Germinal center (tissue), 1 donor: ENCODE results near the gene CHMP3.
"Not testable (repeated sequence)": the region's sequence is repeated elsewhere in the genome, so short reads cannot be mapped to it uniquely, and the experiment has no call there.

Source experiments
- DNase-seq: peaks from one replicate; pipeline ENCODE4 v3.0.0; 2012; ENCODE audit warnings: mixed read lengths, low spot score

The CHMP3 gene

GRCh38 chr2:86507600-86507999, 55.6 kb downstream of the CHMP3 start:
- DNase-seq: no peak

GRCh38 chr2:86500325-86501083, 62.7 kb downstream of the CHMP3 start:
- no peak for DNase-seq

- DNase-seq: no peak
Observed at GRCh38 chr2:86499326-86499725, 63.9 kb downstream of the CHMP3 start.

- no peak for DNase-seq
Observed at GRCh38 chr2:86498468-86499260, 64.6 kb downstream of the CHMP3 start.

DNA sequence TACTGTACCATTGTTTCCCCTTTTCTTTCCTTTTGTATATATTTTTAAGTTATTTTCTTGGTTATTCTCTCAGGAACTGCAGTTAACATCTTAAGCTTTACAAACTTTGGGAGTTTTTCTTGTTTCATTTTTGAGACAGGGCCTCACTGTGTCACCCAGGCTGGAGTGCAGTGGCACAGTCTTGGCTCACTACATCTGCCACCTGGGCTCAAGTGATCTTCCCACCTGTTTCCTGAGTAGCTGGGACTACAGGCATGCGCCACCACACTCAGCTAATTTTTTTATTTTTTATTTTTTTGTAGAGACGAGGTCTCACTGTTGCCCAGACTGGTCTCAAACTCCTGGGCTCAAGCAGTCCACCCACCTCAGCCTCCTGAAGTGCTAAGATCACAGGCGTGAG, 66.9 kb downstream of the CHMP3 start:
- DNase-seq: not testable (repeated sequence)

DNA sequence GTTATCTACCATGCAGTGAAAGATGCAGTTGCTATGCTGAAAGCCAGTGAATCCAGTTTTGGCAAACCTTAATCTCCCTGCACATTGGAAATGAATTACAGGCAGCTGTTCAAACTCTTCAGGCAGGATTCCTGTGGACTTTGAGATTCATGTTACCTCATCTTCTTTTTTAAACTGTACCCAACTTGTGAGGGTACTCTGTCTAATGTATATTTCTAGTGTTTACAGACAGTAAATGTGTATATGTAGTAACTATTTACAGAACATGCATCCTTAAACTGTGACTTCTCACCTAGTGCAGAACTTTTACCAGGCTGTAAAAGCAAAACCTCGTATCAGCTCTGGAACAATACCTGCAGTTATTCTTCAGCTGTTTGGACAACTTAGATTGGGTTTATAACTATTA, 71.2 kb downstream of the CHMP3 start:
- no peak for DNase-seq

- no peak for DNase-seq
Observed at GRCh38 chr2:86491088-86491487, 72.2 kb downstream of the CHMP3 start.

DNA sequence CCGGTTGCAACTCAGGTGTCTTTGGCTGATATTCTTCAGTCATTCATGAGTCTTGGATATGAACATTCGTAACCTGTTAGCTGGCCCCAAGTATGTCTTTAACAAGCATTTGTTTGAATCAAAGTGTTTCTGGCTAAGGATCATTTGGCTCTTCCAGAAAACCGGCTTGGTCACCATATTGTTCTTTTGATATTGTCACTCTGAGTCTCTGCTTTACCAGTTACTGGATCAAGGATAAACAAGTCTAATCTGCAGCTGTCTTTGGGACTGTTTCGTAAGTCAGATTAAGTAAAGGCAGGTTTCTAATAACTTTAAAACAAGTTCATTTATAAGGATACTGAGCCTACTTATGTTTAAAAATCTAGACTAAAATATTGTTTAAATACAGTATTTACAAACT, 73.0 kb downstream of the CHMP3 start:
- no peak for DNase-seq

DNA sequence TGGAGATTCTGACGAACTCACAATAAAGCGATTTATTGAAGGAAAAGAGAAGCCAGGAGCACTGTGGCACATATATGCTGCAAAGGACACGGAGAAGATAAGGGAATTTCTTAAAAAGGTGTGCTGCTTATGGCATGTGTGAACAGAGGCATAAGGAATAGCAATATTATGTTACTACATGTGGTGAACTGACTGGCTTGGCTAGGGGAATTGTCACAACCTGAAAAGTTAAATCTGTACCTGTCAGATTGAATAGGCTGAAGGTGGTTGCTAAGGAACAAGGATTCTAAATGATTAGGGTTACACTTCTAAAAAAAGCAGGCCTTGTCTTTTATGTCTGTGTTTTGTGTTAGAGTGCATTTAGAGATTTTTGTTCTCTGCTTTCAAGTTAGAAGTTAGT, 73.7 kb downstream of the CHMP3 start:
- no peak for DNase-seq

DNA sequence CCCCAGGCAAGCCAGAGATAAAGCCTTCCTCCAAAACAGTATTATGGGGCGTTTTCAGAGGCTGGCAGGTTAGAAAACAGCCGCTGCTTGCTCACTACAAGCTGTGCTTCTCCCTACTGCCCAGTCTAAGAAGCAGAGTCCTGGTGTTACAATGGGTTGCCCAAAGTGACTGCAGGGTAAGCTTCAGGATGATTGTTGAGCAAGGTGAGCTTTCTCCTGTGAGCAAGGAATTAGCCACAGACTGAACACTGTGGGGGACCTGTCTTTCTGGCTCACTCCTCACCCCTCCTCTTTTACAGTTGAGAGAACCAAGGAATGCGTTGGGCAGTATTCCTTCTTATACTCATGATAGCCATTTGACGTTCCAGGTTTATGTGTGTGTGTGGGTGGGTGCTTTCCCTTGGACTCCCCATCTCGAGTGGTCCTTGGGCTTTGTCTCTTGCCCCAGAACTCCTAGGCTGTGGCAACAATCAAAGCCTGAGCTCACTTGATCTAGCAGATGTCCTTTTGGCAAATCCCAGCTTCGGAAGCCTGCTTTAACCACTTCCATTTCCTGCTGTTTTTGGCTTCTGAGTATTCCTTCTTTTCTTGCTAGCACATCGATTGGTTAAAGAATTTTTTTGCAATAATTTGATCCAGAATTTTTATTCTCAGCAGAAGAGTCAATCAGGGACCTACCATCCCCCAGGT, 74.5 kb downstream of the CHMP3 start:
- DNase-seq: no peak

DNA sequence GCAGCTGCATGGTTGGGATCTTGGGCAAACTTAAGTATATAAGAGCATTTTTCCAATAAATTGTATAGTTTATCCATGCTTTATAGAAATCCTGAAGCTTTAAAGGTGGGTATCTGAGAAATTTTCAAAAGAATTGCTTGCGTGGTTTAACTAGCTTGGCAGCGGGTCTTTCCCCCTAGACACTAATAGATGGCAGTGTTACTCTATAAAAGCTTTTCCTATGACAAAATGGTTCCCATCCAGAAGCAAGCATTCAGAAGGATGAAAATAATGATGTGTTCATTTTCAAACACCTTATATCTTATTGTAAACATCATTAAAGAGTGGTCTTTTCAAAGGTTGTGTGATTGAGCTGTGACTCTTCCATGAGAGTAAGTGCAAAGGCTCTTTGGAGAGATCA, 76.2 kb downstream of the CHMP3 start:
- DNase-seq: no peak

- DNase-seq: no peak
Observed at GRCh38 chr2:86485802-86486201, 77.4 kb downstream of the CHMP3 start.

GRCh38 chr2:86485103-86485502, 78.1 kb downstream of the CHMP3 start:
- no peak for DNase-seq

GRCh38 chr2:86484385-86484784, 78.9 kb downstream of the CHMP3 start:
- DNase-seq: no peak

DNA sequence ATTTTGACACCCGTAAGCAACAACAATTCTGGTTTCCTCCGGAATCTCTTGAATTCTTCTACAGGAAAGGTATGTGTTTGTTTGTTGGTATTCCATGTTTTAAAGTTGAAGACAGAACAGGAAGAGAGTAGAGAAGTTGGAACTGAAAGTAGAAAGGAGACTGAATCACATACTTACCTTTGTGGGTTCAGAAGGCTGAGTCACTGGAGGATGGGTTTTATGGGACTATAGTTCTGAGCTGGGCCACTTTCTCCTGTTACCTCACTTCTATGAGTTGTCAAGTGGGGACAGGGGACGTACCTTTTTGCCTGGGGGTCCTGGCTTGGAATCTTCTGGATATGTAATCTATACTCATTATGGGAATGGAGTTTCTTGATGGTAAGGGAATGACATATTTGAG, 81.2 kb downstream of the CHMP3 start:
- DNase-seq: no peak

DNA sequence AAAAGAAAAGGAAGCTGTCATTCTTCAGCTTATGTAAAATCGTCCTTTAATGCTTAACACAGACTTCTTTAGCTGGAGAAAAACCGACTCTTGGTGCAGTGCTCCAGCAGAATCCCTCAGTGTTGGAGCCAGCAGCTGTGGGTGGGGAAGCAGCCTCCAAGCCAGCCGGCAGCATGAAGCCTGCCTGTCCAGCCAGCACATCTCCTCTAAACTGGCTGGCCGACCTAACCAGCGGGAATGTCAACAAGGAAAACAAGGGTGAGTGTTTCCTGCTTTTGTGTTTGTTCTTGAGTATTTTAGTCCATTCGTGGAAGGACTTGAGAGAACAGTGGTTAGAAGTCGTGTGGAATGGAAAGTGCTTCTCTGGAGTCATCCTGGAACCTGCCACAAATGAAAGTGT, 83.1 kb downstream of the CHMP3 start:
- no peak for DNase-seq

DNA sequence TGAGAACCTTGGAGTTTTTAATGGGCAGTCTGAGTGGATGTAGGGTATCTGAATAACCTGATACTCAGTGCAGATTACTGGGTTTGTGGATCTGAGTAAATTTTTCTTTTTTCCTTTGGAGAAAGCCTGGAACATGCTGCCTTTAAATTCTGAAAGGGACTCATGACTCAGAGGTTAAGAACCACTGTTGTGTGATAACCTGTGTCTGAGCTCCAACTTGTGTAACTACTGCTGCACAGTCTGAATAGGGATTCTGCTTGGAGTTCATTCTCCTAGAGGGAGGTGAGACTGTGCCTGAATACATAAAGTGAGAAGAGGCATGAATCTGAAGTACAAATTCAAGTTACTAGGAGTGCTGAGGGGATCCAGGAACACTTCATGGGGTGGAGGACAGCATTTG, 85.9 kb downstream of the CHMP3 start:
- DNase-seq: no peak

GRCh38 chr2:86476918-86477317, 86.3 kb downstream of the CHMP3 start:
- no peak for DNase-seq

GRCh38 chr2:86476092-86476491, 87.2 kb downstream of the CHMP3 start:
- no peak for DNase-seq

GRCh38 chr2:86471637-86472036, 91.6 kb downstream of the CHMP3 start:
- DNase-seq: no peak

- DNase-seq: no peak
Observed at GRCh38 chr2:86470890-86471289, 92.4 kb downstream of the CHMP3 start.

GRCh38 chr2:86468162-86469033, 94.8 kb downstream of the CHMP3 start:
- DNase-seq: no peak
